Right cardiac atrium (tissue), 5 donors: ENCODE results near the gene ZNF536. TPM values are rescaled to one million over a fixed set of nuclear protein-coding genes. Genes with fewer than 3 reads are reported as not detected.
"Not testable (repeated sequence)": the region's sequence is repeated elsewhere in the genome, so short reads cannot be mapped to it uniquely, and the experiment has no call there.

Experiments
- ATAC-seq, 2 donors: fragments of 200-7000 bp; cut with Tn5 transposase; one replicate each; pipeline versions ENCODE4 v1.8.0 to v1.9.1; 2020; ENCODE audit warnings: moderate library complexity in 2 of 2, mild to moderate bottlenecking in 1 of 2
- DNase-seq, 3 donors: peaks; one replicate each; pipeline ENCODE4 v3.0.0-alpha.2; 2020
- H3K27ac ChIP-seq: one replicate; pipeline ENCODE4 v1.5.1; 2013; ENCODE audit warnings: mild to moderate bottlenecking, low read length, control low read depth, moderate library complexity
- H3K27me3 ChIP-seq: one replicate; pipeline ENCODE4 v1.6.1; 2013; ENCODE audit not compliant: control insufficient read depth, insufficient read depth
- H3K4me1 ChIP-seq: one replicate; pipeline ENCODE4 v1.6.1; 2013; ENCODE audit warnings: low read length; ENCODE audit not compliant: control insufficient read depth, insufficient read depth
- H3K4me3 ChIP-seq: one replicate; pipeline ENCODE4 v1.5.1; 2013; ENCODE audit warnings: low read length, control low read depth
- H3K9me3 ChIP-seq: one replicate; pipeline ENCODE4 v1.6.1; 2013; ENCODE audit warnings: low read length; ENCODE audit not compliant: control insufficient read depth
- WGBS: extraction: QIAGEN DNeasy Blood & Tissue Kit; methylation state at CpG from one replicate; pipeline ENCODE4 v1.1.7; 2013; 5-methylcytosine and 5-hydroxymethylcytosine counted together
- intact Hi-C, 4 donors: fragments of 100-400 bp; cut with DNase I; formaldehyde crosslinking; loops; one replicate each; pipeline versions ENCODE4 v1.11.0 to v1.14.0; 2022 to 2023
- polyA plus RNA-seq: library from polyadenylated mRNA; stranded (reverse); fragments of 200-250 nt; gene quantifications from one replicate; pipeline ENCODE4 v1.2.3, GENCODE V29; 2013
- total RNA-seq, 4 donors: library from RNA; stranded (reverse); fragmentation: NEBNext Ultra II Directional; extraction: Animal tissue kit (Norgen Biotek cat#: 25700); gene quantifications; one replicate each; pipeline ENCODE4 v1.2.1, GENCODE V29; 2021
- donor health status: healthy with polysubstance abuse.
- donor health status: DM: no; HTN: yes; CAD: no.
- donor health status: DM: no; HTN: no; CAD: no.
- donor health status: DM: no; HTN: yes; CAD: no; lungs with severe emphysema.
- donor health status: DM: yes; HTN: yes; CAD: no.

The ZNF536 gene
- total and polyA plus RNA-seq, 5 donors: 2.5 to 6.5 (median 4.2) TPM

DNA sequence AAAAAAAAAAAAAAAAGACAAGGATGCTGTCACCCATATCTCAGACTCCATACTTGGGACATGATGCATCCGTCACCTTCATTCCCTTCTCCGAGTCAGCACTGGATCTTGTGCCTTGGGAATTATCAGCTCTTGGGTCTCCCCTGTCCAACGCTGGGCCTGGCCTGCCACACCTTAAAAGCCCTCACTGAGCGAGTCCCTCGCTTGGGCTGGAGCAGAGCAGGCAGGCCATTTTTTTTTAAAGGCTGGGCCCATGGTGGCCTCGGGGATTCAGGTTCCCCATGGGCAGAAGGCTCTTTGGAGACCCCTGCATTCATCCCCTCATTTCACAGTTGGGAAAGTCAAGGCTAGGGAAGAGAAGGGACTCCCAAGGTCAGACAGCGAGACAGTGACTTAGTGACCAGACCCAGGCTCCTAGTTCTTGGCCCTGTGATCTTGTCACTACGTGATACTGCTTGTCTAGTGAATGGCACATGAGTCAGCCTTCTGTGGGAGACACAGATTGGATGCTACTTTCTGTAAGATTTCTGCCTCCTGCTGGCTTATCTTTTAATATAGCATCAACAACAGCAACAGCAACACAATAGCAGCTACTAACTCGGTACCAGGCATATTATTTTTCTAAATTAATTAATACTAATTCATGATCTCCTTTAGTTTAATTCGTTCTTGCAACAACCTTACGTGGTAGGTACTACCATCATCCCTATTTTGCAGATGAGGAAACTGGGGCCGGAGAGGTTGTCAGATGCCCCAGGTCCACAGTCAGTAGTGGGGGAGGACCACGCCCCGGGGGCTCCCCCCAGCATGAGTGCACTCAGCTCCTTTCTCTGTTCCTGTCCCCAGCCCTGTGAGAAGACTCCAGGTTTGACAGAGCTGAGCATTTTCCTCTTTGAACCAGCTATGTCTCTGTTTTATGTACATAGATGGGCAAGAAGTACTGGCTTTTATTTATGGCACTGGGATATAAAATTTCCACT, 27.4 kb upstream of the ZNF536 start:
- intact Hi-C loops: no loop called here
- H3K9me3 ChIP-seq: no peaks in the 10 kb centered on the region
- DNase-seq: no peak
- ATAC-seq: no peak
- 87% methylated on average over 14 of the region's 14 CpGs for WGBS
- H3K4me1 ChIP-seq: no peaks in the 10 kb centered on the region
- no peak overlapping the region for H3K4me3 ChIP-seq
- no peaks in the 10 kb centered on the region for H3K27me3 ChIP-seq
- no peak overlapping the region for H3K27ac ChIP-seq

- Histone ChIP-seq H3K27ac (no peak overlapping the region), H3K27me3 (no peaks in the 10 kb centered on the region), H3K9me3 (no peaks in the 10 kb centered on the region), H3K4me3 (no peak overlapping the region), H3K4me1 (no peaks in the 10 kb centered on the region)
- no peak for ATAC-seq
- intact Hi-C loops: no loop called here
- DNase-seq: no peak
- WGBS: 85% methylated on average over 8 of the region's 8 CpGs
These were observed 26.5 kb upstream of the ZNF536 start for GRCh38 chr19:30345686-30346085.

DNA sequence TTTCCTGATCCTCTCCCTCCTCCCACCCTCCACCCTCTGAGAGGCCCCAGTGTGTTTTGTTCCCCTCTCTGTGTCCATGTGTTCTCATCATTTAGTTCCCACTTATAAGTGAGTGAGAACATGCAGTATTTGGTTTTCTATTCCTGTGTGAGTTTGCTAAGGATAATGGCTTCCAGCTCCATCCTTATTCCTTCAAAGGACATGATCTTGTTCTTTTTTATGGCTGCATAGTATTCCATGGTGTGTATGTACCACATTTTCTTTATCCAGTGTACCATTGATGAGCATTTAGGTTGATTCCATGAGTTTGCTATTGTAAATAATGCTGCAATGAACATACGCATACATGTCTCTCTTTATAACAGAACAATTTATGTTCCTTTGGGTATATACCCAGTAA, 25.7 kb upstream of the ZNF536 start:
- DNase-seq, ATAC-seq, H3K27me3 ChIP-seq, H3K27ac ChIP-seq, H3K4me3 ChIP-seq, H3K4me1 ChIP-seq, intact Hi-C loops, H3K9me3 ChIP-seq: not testable (repeated sequence)
- WGBS: 99% methylated on average over 1 of the region's 1 CpG

- ATAC-seq (no peak), DNase-seq (no peak)
- Histone ChIP-seq H3K27ac (no peak overlapping the region), H3K27me3 (no peaks in the 10 kb centered on the region), H3K9me3 (no peaks in the 10 kb centered on the region), H3K4me1 (no peaks in the 10 kb centered on the region), H3K4me3 (no peak overlapping the region)
- WGBS: 53% methylated on average over 7 of the region's 7 CpGs
- intact Hi-C loops: no loop called here
These were observed 23.0 kb upstream of the ZNF536 start for GRCh38 chr19:30349131-30349730.

- Histone ChIP-seq H3K9me3 (no peaks in the 10 kb centered on the region), H3K27ac (no peak overlapping the region), H3K4me3 (no peak overlapping the region), H3K4me1 (no peaks in the 10 kb centered on the region), H3K27me3 (no peaks in the 10 kb centered on the region)
- intact Hi-C loops: no loop called here
- ATAC-seq: no peak
- no peak for DNase-seq
- 69% methylated on average over 7 of the region's 7 CpGs for WGBS
These were observed 21.2 kb upstream of the ZNF536 start for GRCh38 chr19:30350692-30351663.

DNA sequence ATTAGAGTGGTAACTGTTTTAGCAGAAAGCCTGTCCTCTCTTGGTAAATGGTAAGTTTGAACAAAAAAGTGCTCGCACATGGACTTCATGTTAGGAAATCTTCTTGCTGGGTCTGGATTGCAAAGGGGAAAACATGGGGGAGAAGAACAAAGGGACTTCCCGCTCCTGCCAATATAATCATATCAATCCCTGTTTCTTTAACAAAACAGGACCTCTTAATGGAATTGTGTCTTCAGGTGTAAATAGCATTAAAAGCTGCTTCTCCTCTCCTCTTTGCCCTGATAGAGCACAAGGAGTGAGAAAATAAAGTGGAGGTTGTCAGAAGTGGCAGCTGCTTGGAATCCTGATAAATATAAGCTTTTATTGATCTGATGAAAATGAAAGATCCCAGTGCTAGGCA, 20.4 kb upstream of the ZNF536 start:
- no peak overlapping the region for H3K27ac ChIP-seq
- H3K9me3 ChIP-seq: no peaks in the 10 kb centered on the region
- WGBS: 77% methylated on average over 2 of the region's 2 CpGs
- ATAC-seq (no peak), DNase-seq (no peak)
- H3K4me3 ChIP-seq: no peak overlapping the region
- intact Hi-C loops: no loop called here
- H3K27me3 ChIP-seq: no peaks in the 10 kb centered on the region
- no peaks in the 10 kb centered on the region for H3K4me1 ChIP-seq

- no peak for ATAC-seq
- Histone ChIP-seq H3K27ac (no peak overlapping the region), H3K9me3 (no peaks in the 10 kb centered on the region), H3K4me1 (no peaks in the 10 kb centered on the region), H3K4me3 (no peak overlapping the region), H3K27me3 (no peaks in the 10 kb centered on the region)
- 88% methylated on average over 13 of the region's 13 CpGs for WGBS
- intact Hi-C loops: no loop called here
- no peak for DNase-seq
These were observed 18.7 kb upstream of the ZNF536 start for GRCh38 chr19:30353394-30353945.

- H3K4me3 ChIP-seq: no peak overlapping the region
- no peaks in the 10 kb centered on the region for H3K9me3 ChIP-seq
- WGBS: 78% methylated on average over 5 of the region's 5 CpGs
- H3K4me1 ChIP-seq: no peaks in the 10 kb centered on the region
- no peak for DNase-seq
- no peak overlapping the region for H3K27ac ChIP-seq
- no peaks in the 10 kb centered on the region for H3K27me3 ChIP-seq
- intact Hi-C loops: no loop called here
- ATAC-seq: no peak
These were observed 16.6 kb upstream of the ZNF536 start for GRCh38 chr19:30355586-30355985.

DNA sequence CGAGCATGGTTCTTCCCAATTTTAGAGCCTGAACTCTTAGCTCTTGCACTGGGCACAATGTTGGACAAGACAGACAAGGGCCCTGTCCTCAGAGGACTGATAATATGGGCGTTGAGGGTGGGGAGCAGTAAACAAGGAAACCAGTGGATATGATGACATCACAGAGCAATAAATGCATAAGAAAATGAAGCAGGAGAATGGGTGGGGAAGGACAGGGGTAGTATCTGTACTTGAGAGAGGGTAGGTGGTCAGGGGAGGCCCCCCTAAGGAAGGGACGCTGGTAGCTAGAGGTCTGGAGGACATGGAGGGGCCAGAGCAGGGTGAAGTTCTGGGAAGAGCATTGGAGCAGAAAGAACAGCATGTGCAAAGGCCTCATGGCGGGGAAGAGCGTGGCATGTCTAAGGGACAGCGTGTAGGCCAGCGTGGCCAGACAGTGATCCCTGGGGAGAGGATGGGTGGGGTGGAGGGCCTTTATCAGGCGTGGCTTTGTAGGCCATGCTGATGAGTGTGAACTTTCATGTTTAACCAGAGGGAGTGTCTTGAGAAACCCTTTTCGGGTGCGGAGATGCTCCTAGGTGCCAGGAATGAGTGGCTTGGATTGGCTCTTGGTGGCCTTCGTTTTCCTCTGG, 15.1 kb upstream of the ZNF536 start:
- ATAC-seq (no peak), DNase-seq (no peak)
- intact Hi-C loops: no loop called here
- no peak overlapping the region for H3K27ac ChIP-seq
- H3K27me3 ChIP-seq: no peaks in the 10 kb centered on the region
- H3K9me3 ChIP-seq: no peaks in the 10 kb centered on the region
- no peak overlapping the region for H3K4me3 ChIP-seq
- WGBS: 76% methylated on average over 11 of the region's 11 CpGs
- no peaks in the 10 kb centered on the region for H3K4me1 ChIP-seq

DNA sequence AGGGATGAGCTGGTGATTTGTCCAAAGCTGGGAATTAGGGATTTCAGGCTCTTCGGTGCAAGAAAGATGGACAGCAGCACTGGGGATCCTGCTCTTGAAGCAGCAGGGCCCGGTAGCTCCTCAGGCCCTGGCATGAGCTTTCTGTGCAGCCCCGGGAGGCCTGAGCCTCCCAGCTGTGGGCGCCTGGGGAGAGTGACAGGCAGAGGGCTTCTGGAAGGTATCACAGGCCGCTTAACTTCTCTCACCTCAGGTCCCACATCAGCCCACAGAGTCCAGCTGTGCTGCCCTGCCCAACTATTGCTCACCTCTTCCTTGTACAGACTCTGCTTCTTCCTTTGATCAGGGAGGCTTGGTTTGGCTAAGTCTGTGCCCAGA, 14.6 kb upstream of the ZNF536 start:
- ATAC-seq (no peak), DNase-seq (no peak)
- no peak overlapping the region for H3K27ac ChIP-seq
- H3K4me3 ChIP-seq: no peak overlapping the region
- intact Hi-C loops: no loop called here
- no peaks in the 10 kb centered on the region for H3K4me1 ChIP-seq
- no peaks in the 10 kb centered on the region for H3K9me3 ChIP-seq
- no peaks in the 10 kb centered on the region for H3K27me3 ChIP-seq
- WGBS: 81% methylated on average over 5 of the region's 5 CpGs
